T-helper 1 cell treated with Interleukin-12 subunit alpha and Interleukin-12 subunit beta and Interleukin-4 antibody, amounts not matched to agents 30 μg/mL and 1 μg/mL, for 36 hours (primary cell): ENCODE results near the gene CHCHD5.
"Not testable (repeated sequence)": the region's sequence is repeated elsewhere in the genome, so short reads cannot be mapped to it uniquely, and the experiment has no call there.

Source experiments
- H3K27ac Mint-ChIP-seq: one replicate; pipeline ENCODE4 v1.8.0; 2021; ENCODE audit warnings: mild to moderate bottlenecking, mixed read lengths
- H3K27me3 Mint-ChIP-seq: one replicate; pipeline ENCODE4 v1.8.0; 2021; ENCODE audit warnings: low read depth, mixed read lengths
- H3K36me3 Mint-ChIP-seq: one replicate; pipeline ENCODE4 v1.8.0; 2021; ENCODE audit warnings: low read depth, mixed read lengths
- H3K4me1 Mint-ChIP-seq: one replicate; pipeline ENCODE4 v1.8.0; 2021; ENCODE audit warnings: low read depth, mixed read lengths
- H3K4me3 Mint-ChIP-seq: one replicate; pipeline ENCODE4 v1.8.0; 2021; ENCODE audit warnings: mild to moderate bottlenecking, moderate library complexity, mixed read lengths
- H3K9me3 Mint-ChIP-seq: one replicate; pipeline ENCODE4 v1.8.0; 2021; ENCODE audit warnings: mixed read lengths

CHCHD5 gene

DNA sequence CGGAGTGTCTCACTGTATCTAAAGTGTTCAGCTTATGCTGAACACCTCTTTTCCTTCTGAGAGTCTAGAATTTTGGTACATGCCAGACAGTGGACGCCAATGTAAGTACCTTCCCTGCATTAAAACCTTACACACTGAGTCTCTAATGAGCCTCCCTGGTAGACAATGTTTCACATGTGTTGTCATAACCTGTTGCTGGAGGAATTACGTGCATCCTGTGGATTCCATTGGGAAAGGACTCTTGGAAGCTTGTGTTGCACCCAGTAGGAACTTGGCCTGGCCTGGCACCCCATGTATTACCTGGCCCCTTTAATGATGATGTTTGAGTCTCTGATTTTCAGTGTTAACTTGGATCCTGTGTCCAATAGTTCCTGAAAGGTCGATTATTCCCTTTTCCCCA, 20.5 kb downstream of the CHCHD5 start:
- H3K36me3 Mint-ChIP-seq = peaks cover 5% of the 10 kb centered on the region
- H3K4me3 Mint-ChIP-seq = no peak overlapping the region
- peaks cover 3% of the 10 kb centered on the region for H3K4me1 Mint-ChIP-seq
- H3K27me3 Mint-ChIP-seq = peaks cover 5% of the 10 kb centered on the region
- no peak overlapping the region for H3K27ac Mint-ChIP-seq
- H3K9me3 Mint-ChIP-seq = no peaks in the 10 kb centered on the region

DNA sequence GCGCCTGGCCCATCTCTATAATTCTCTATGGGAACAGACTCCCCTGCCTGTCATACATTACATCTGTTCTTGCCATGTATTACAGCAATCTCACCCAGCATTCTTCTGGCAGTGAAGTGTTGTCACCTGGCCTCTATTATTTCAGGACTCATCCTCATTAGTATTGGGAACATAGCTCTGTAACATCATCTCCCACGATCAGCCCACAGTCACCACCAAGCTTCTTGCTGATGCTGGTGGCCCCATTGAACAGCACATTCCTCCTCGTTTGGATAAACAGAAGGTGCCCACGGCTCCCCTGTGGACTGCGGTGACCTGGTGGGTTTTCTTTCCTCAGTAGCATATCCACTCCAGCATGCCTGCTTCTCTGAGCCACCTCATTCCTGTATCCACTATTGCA, 21.5 kb downstream of the CHCHD5 start:
- H3K36me3 Mint-ChIP-seq = peaks cover 8% of the 10 kb centered on the region
- peaks cover 15% of the 10 kb centered on the region for H3K27me3 Mint-ChIP-seq
- H3K27ac Mint-ChIP-seq = no peak overlapping the region
- no peaks in the 10 kb centered on the region for H3K9me3 Mint-ChIP-seq
- H3K4me3 Mint-ChIP-seq = no peak overlapping the region
- H3K4me1 Mint-ChIP-seq = no peaks in the 10 kb centered on the region

DNA sequence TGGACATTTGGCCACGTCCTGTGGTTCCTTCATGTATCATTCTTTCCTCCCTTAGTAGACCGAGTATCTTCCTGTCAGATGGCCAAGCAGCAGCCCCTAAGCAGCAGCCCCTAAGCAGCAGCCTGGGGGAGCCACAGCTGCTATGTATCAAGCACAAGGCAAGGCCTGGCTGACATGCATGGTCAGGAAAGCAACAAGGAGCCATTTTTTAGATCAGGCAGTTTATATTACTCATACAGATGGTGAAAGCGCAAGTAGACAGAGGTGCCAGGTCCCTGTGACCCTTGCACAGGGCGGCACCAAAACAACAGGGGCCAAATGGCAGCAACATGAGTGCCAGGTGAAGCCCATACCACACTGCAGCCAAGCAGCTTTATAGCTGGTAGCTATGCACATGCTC, 22.1 kb downstream of the CHCHD5 start:
- Mint-ChIP-seq H3K27ac (no peak overlapping the region), H3K4me3 (no peak overlapping the region), H3K27me3 (peaks cover 21% of the 10 kb centered on the region), H3K4me1 (no peaks in the 10 kb centered on the region), H3K36me3 (peaks cover 8% of the 10 kb centered on the region), H3K9me3 (no peaks in the 10 kb centered on the region)

DNA sequence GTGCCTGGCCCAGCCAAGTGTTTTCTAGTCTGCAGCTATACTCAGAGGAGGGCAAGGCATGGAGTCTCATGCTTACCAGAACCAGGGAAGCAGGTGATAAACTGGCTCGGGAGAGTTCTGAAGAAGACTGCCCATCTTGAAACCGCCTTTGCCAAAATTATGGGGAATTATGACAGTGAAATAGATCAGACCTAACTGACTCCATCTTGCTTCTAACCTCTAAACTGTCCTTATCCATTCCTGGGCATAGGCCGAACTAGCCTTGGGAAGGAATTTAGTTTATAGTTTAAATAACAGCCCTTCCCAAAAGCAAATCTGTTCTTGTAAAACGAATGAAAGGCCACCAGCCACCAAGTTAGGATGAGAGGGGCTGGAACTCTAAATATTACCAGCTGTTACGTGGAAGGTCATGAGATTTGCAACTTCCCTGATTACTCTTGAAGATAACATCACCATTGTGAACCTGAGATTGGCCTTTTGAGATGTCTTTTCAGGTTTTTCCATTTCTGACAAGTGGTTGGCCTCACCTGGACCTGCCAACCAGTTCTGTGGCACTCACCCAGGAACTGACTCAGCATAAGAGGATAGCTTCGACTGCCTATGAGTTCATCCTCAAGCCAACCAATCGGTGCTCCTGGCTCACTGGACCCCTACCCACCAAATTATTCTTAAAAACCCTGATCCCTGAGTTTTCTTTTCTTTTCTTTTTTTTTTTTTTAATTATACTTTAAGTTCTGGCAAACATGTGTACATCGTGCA, 23.4 kb downstream of the CHCHD5 start:
- Mint-ChIP-seq H3K4me3 (no peak overlapping the region), H3K36me3 (peaks cover 11% of the 10 kb centered on the region), H3K4me1 (no peaks in the 10 kb centered on the region), H3K9me3 (no peaks in the 10 kb centered on the region), H3K27me3 (peaks cover 31% of the 10 kb centered on the region), H3K27ac (no peak overlapping the region)

DNA sequence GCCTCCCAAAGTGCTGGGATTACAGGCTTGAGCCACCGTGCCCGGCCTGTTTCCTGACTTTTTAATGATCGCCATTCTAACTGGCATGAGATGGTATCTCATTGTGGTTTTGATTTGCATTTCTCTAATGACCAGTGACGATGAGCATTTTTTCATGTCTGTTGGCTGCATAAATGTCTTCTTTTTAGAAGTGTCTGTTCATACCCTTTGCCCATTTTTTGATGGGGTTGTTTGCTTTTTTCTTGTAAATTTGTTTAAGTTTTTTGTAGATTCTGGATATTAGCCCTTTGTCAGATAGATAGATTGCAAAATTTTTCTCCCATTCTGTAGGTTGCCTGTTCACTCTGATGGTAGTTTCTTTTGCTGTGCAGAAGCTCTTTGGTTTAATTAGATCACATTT, 24.9 kb downstream of the CHCHD5 start:
- not testable (repeated sequence) for H3K27ac Mint-ChIP-seq, H3K9me3 Mint-ChIP-seq, H3K4me3 Mint-ChIP-seq, H3K4me1 Mint-ChIP-seq
- Mint-ChIP-seq H3K36me3 (peaks cover 11% of the 10 kb centered on the region), H3K27me3 (peaks cover 43% of the 10 kb centered on the region)

DNA sequence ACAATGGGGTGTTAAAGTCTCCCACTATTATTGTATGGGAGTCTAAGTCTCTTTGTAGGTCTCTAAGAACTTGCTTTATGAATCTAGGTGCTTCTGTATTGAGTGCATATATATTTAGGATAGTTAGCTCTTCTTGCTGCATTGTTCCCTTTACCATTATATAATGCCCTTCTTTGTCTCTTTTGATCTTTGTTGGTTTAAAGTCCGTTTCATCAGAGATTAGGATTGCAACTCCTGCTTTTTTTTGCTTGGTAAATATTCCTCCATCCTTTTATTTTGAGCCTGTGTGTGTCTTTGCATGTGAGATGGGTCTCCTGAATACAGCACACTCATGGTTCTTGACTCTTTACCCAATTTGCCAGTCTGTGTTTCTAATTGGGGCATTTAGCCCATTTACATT, 27.9 kb downstream of the CHCHD5 start:
- not testable (repeated sequence) for H3K4me1 Mint-ChIP-seq, H3K4me3 Mint-ChIP-seq, H3K27ac Mint-ChIP-seq, H3K9me3 Mint-ChIP-seq
- Mint-ChIP-seq H3K27me3 (peaks cover 43% of the 10 kb centered on the region), H3K36me3 (peaks cover 11% of the 10 kb centered on the region)

DNA sequence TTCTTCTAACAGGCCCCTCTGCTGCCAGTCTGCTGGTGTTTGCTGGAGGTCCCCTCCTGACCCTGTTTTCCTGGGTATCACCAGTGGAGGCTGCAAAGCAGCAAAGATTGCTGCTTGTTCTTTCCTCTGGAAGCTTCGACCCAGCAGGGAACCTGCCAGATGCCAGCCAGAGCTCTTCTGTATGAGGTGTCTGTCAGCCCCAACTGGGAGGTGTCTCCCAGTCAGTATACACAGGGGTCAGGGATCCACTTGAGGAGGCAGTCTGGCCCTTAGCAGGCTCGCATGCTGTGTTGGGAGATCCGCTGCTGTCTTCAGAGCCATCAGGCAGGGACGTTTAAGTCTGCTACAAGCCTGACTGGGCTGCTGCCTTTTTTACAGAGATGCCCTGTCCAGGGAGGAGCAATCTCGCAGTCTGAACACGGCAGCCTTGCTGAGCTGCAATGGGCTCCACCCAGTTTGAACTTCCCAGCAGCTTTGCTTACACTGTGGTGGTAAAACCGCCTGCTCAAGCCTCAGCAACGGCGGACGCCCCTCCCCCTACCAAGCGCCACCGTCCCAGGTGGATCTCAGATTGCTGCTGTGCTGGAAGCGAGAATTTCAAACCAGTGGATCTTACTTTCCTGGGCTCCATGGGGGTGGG, 29.9 kb downstream of the CHCHD5 start:
- H3K9me3 Mint-ChIP-seq = no peaks in the 10 kb centered on the region
- H3K4me3 Mint-ChIP-seq = no peak overlapping the region
- H3K36me3 Mint-ChIP-seq = peaks cover 11% of the 10 kb centered on the region
- H3K27ac Mint-ChIP-seq = no peak overlapping the region
- no peaks in the 10 kb centered on the region for H3K4me1 Mint-ChIP-seq
- peaks cover 43% of the 10 kb centered on the region for H3K27me3 Mint-ChIP-seq

DNA sequence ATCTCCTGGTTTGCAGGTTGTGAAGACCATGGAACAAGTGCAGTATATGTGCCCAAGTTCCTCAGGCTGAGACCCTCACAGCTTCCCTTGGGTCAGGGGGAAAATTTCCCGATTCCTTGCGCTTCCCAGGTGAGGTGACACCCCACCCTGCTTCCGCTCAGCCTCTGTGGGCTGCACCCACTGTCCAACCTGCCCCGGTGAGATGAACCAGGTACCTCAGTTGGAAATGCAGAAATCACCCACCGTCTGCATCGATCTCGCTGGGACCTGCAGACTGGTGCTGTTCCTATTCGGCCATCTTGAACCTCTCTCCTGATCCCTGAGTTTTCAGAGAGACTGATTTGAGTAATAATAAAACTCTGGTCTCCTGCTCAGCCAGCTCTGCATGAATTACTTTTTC, 30.6 kb downstream of the CHCHD5 start:
- Mint-ChIP-seq H3K9me3 (no peaks in the 10 kb centered on the region), H3K27me3 (peaks cover 37% of the 10 kb centered on the region), H3K27ac (no peak overlapping the region), H3K36me3 (peaks cover 7% of the 10 kb centered on the region), H3K4me1 (no peaks in the 10 kb centered on the region), H3K4me3 (no peak overlapping the region)

DNA sequence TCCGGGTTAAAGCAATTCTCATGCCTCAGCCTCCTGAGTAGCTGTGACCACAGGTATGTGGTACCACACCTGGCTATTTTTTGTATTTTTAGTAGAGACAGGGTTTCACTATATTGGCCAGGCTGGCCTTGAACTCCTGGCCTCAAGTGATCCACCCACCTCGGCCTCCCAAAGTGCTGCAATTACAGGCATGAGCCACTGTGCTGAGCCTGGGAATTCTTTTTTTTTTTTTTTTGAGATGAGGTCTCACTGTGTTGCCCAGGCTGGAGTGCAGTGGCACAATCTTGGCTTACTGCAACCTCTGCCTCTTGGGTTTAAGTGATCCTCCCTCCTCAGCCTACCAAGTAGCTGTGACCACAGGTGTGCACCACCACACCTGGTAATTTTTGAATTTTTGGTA, 31.4 kb downstream of the CHCHD5 start:
- not testable (repeated sequence) for H3K36me3 Mint-ChIP-seq, H3K27ac Mint-ChIP-seq, H3K4me1 Mint-ChIP-seq, H3K4me3 Mint-ChIP-seq, H3K9me3 Mint-ChIP-seq
- H3K27me3 Mint-ChIP-seq = peaks cover 29% of the 10 kb centered on the region

DNA sequence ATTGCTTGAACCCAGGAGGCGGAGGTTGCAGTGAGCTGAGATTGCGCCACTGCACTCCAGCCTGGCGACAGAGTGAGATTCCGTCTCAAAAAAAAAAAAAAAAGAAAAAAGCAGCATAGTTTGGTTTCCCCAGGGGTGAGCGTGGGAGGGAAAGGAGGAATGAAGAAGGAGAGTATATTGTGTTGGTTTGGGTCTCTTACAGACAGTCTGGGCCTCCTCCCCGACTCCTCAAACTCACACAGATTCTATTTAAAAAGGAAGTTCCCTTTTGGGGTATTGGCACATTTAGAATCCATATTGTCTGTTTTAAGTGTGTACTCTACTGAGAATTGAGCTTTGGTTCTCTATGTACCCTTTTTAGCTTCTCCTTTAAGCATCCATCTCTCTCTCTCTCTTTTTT, 34.0 kb downstream of the CHCHD5 start:
- Mint-ChIP-seq H3K27ac (no peak overlapping the region), H3K9me3 (no peaks in the 10 kb centered on the region), H3K4me3 (no peak overlapping the region), H3K4me1 (no peaks in the 10 kb centered on the region), H3K27me3 (peaks cover 9% of the 10 kb centered on the region), H3K36me3 (no peaks in the 10 kb centered on the region)

DNA sequence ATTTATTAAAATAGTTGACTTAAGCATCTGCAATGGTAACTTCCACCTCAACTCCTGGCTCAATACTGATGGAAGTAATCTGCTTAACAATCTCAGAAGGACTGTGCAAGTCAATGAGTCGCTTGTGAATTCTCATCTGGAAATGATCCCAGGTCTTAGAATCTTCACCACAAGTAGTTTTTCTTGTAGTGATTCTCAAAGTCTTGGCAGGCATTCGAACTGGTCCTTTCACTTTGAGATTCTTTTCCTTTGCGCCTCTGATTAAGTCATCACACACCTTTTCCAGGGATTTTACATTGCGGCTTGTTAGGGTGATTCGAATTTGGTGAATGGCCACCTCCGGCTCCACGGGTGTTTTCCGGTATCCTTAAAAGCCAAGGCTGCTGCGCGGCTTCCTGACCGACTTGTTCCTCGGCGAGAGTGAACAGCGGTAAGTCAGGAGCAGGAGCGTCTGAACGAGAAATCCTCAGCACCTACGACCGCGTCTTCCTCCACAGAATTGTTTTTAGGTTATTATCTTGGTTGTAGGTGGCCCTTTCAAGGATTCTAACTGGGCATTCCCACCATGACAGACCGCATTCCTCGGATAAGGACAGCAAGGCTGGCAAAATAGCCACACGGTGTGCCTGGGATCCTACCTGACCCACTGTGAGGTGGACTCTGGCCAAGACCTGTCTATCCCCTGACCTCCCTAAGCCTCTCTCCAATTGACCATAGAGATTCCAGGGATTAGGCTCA, 37.5 kb downstream of the CHCHD5 start:
- H3K27me3 Mint-ChIP-seq = no peaks in the 10 kb centered on the region
- H3K27ac Mint-ChIP-seq = no peak overlapping the region
- no peaks in the 10 kb centered on the region for H3K9me3 Mint-ChIP-seq
- H3K36me3 Mint-ChIP-seq = no peaks in the 10 kb centered on the region
- peaks cover 30% of the 10 kb centered on the region for H3K4me1 Mint-ChIP-seq
- no peak overlapping the region for H3K4me3 Mint-ChIP-seq

DNA sequence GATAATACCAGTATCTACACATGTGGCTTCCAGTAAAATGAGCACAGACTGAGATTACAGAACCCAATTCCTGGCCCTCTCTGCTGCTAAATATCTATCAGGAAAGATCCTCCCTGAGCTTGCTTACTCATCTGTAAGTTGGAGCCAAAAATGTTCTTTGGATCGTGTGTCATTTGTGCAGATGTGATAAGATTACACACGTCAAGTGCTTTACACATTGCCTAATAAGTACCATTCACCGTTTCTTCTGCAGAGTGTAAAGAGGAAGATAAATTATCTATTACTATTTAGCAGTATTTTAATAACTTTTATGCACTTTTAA, 38.1 kb downstream of the CHCHD5 start:
- Mint-ChIP-seq H3K4me3 (no peak overlapping the region), H3K27ac (no peak overlapping the region), H3K9me3 (no peaks in the 10 kb centered on the region), H3K4me1 (peaks cover 35% of the 10 kb centered on the region), H3K27me3 (no peaks in the 10 kb centered on the region), H3K36me3 (no peaks in the 10 kb centered on the region)

DNA sequence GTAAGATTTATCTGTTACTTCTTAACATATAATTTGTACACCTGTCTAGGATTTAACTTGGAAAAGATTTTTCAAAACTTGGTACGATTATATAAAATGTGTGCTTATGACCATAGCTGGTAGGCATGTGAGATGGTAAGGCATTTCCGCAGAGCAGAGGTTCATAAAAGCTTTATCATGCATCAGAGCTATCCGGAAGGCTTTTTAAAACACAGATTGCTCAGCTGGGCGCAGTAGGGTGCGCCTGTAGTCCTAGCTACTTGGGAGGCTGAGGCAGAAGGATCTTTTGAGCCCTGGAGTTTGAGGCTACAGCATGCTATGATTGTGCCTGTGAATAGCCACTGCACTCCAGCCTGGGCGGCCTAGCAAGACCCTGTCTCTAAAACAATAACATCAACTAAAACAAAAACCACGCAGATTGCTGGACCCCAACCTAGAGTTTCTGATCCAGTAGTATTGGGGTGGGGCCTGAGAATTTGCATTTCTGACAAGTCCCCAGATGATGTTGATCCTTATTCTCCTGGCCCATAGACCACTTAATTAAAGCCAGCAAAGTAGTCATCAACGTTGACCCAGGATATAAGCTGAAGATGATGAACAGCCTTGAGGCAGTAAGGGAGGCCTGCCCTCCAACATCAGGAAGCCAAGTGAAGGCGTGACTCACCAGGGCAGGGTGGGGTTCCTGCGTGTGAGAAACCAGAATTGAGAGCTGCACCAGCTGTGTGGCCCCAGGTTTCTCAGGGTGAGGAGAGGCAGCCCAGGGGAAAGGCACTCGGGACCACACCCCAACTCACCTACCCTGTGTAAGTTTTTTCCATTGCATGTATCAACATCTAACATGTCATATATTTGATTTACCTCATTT, 39.7 kb downstream of the CHCHD5 start:
- Mint-ChIP-seq H3K4me1 (peaks cover 49% of the 10 kb centered on the region), H3K27me3 (no peaks in the 10 kb centered on the region), H3K4me3 (peak overlapping the region; percentile 50), H3K27ac (peak overlapping the region; percentile 89), H3K9me3 (no peaks in the 10 kb centered on the region), H3K36me3 (no peaks in the 10 kb centered on the region)

DNA sequence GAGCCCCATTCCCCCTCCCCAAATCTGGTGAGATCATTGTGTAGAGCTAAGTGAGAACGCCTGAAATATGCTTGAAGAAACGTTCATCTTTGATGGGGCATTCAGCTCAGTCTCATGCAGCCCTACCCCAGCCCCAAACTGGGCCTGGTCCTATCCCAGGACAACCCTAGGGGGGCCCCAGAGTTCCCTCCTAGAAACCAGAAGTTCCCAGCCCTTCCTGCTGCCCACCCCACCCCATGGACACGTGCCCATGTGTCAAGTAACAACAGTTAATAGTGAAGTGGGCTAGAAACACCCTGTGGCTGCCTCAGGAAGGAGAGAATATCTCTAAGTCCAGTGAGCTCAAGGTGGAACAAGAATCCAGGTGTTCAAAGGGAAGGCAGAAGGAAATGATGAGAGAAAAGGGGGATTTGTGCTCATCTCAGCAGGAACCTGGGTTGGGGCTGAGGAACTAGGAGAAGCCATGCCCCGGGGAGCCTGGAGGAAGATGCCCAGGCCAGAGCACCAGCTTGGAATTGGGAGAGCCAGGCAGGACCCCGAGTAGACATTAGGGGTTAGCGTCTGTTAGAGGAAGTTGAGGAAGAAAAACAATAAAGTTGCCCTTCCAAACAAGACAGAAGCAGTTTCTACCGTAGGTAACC, 41.2 kb downstream of the CHCHD5 start:
- no peaks in the 10 kb centered on the region for H3K9me3 Mint-ChIP-seq
- peaks cover 61% of the 10 kb centered on the region for H3K4me1 Mint-ChIP-seq
- no peaks in the 10 kb centered on the region for H3K36me3 Mint-ChIP-seq
- no peaks in the 10 kb centered on the region for H3K27me3 Mint-ChIP-seq
- peak overlapping the region; percentile 93 for H3K27ac Mint-ChIP-seq
- H3K4me3 Mint-ChIP-seq = peak overlapping the region; percentile 38
